Measurements from ENCODE around the gene EMP2. TPM values are rescaled to one million over a fixed set of nuclear protein-coding genes. Genes with fewer than 3 reads are reported as not detected.

EMP2 gene, protein sequence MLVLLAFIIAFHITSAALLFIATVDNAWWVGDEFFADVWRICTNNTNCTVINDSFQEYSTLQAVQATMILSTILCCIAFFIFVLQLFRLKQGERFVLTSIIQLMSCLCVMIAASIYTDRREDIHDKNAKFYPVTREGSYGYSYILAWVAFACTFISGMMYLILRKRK
- 0.20 TPM in 1 of 2 replicates, not detected in the other for total RNA-seq

- DNase-seq, result peak; percentile 27
- Mint-ChIP-seq H3K4me3 (peak within 1 kb of the TSS; percentile 71), H3K27me3 (peaks cover 43% of the 10 kb centered on the region), H3K36me3 (ENCODE audit: low read depth) (no peaks in the 10 kb centered on the region), H3K4me1 (peaks cover 7% of the 10 kb centered on the region), H3K9me3 (no peaks in the 10 kb centered on the region), H3K27ac (no peak within 1 kb of the TSS)
- TF ChIP-seq, protein P1, sequence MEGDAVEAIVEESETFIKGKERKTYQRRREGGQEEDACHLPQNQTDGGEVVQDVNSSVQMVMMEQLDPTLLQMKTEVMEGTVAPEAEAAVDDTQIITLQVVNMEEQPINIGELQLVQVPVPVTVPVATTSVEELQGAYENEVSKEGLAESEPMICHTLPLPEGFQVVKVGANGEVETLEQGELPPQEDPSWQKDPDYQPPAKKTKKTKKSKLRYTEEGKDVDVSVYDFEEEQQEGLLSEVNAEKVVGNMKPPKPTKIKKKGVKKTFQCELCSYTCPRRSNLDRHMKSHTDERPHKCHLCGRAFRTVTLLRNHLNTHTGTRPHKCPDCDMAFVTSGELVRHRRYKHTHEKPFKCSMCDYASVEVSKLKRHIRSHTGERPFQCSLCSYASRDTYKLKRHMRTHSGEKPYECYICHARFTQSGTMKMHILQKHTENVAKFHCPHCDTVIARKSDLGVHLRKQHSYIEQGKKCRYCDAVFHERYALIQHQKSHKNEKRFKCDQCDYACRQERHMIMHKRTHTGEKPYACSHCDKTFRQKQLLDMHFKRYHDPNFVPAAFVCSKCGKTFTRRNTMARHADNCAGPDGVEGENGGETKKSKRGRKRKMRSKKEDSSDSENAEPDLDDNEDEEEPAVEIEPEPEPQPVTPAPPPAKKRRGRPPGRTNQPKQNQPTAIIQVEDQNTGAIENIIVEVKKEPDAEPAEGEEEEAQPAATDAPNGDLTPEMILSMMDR (IDR thresholded peaks at IDR 0.05), result no peak
- ChIA-PET CTCF (interaction anchor here (1.0 to 1.1 kb wide), 2 partner anchors 66 to 339 kb away, joined by 3 to 5 read pairs; no protein-coding TSS in a partner anchor), POLR2A (interaction anchor here (0.5 kb wide), 1 partner anchor 77 kb away, joined by 6 read pairs; no protein-coding TSS in a partner anchor)
- peak; percentile 45 for ATAC-seq (ENCODE audit: low read depth)
- intact Hi-C loops (cut with micrococcal nuclease), result no loop called here
Measured at GRCh38 chr16:10579965-10580882, at the start of gene EMP2. EMP2 (minus strand) TSS chr16:10580598; CDS start chr16:10547617, 32,981 bp downstream.

GRCh38 chr16:10629592-10629963 is 49.2 kb upstream of the EMP2 start:
- CTCF ChIA-PET, result no interaction called here
- DNase-seq (no peak), ATAC-seq (ENCODE audit: low read depth) (no peak)
- Mint-ChIP-seq H3K27me3 (peaks cover 21% of the 10 kb centered on the region), H3K9me3 (peaks cover 5% of the 10 kb centered on the region), H3K4me1 (no peaks in the 10 kb centered on the region), H3K4me3 (no peak overlapping the region), H3K36me3 (ENCODE audit: low read depth) (no peaks in the 10 kb centered on the region), H3K27ac (no peak overlapping the region)
- POLR2A ChIA-PET, result no interaction called here
- TF ChIP-seq, protein P1 (IDR thresholded peaks at IDR 0.05), result no peak
- intact Hi-C loops (cut with micrococcal nuclease), result no loop called here

GRCh38 chr16:10625595-10626357 is 45.4 kb upstream of the EMP2 start:
- TF ChIP-seq, protein P1 (IDR thresholded peaks at IDR 0.05), result no peak

GRCh38 chr16:10624527-10624926 is 44.1 kb upstream of the EMP2 start:
- no peaks in the 10 kb centered on the region for H3K9me3 Mint-ChIP-seq
- peaks cover 7% of the 10 kb centered on the region for H3K4me1 Mint-ChIP-seq
- no peaks in the 10 kb centered on the region for H3K36me3 Mint-ChIP-seq (ENCODE audit: low read depth)
- ChIA-PET CTCF (no interaction called here), POLR2A (no interaction called here)
- DNase-seq (no peak), ATAC-seq (ENCODE audit: low read depth) (no peak)
- peaks cover 13% of the 10 kb centered on the region for H3K27me3 Mint-ChIP-seq
- no peak overlapping the region for H3K4me3 Mint-ChIP-seq
- intact Hi-C loops (cut with micrococcal nuclease), result no loop called here
- no peak overlapping the region for H3K27ac Mint-ChIP-seq
- TF ChIP-seq, protein P1 (IDR thresholded peaks at IDR 0.05), result no peak

More at GRCh38 chr16:10625595-10626357, 45.4 kb upstream of the EMP2 start:
- POLR2A ChIA-PET, result no interaction called here
- no peaks in the 10 kb centered on the region for H3K9me3 Mint-ChIP-seq
- H3K36me3 Mint-ChIP-seq (ENCODE audit: low read depth), result no peaks in the 10 kb centered on the region
- CTCF ChIA-PET, result no interaction called here
- peaks cover 2% of the 10 kb centered on the region for H3K4me1 Mint-ChIP-seq
- H3K4me3 Mint-ChIP-seq, result no peak overlapping the region
- DNase-seq (no peak), ATAC-seq (ENCODE audit: low read depth) (no peak)
- intact Hi-C loops (cut with micrococcal nuclease), result no loop called here
- peaks cover 8% of the 10 kb centered on the region for H3K27me3 Mint-ChIP-seq
- H3K27ac Mint-ChIP-seq, result no peak overlapping the region
